Cardiac muscle cell (in vitro differentiated cells and primary cell): ENCODE measurements around the gene ADCY6. TPM values are rescaled to one million over a fixed set of nuclear protein-coding genes. Genes with fewer than 3 reads are reported as not detected.

Experiments used
- DNase-seq, 2 donors: peaks; one replicate each; pipeline versions ENCODE4 v3.0.0 to v3.0.0-alpha.2; 2010 to 2017; ENCODE audit warnings: low read depth in 1 of 2, low spot score in 1 of 2
- H3K27ac ChIP-seq: fragments of 200-600 bp; sonication (generic); 2 replicates; pipeline ENCODE4 v1.5.1; 2016
- H3K27me3 ChIP-seq: fragments of 200-600 bp; sonication (generic); 2 replicates; pipeline ENCODE4 v1.6.0; 2016; ENCODE audit warnings: control low read depth
- H3K36me3 ChIP-seq: fragments of 200-600 bp; sonication (generic); 2 replicates; pipeline ENCODE4 v1.5.1; 2016; ENCODE audit warnings: control low read depth
- H3K4me1 ChIP-seq: fragments of 200-600 bp; sonication (generic); 2 replicates; pipeline ENCODE4 v1.8.1; 2017; ENCODE audit warnings: low read depth, mild to moderate bottlenecking, mixed run types
- H3K4me3 ChIP-seq: fragments of 200-600 bp; sonication (generic); 2 replicates; pipeline ENCODE4 v1.5.1; 2016; ENCODE audit warnings: mild to moderate bottlenecking
- H3K9me3 ChIP-seq: fragments of 200-600 bp; sonication (generic); 2 replicates; pipeline ENCODE4 v1.5.1; 2017; ENCODE audit warnings: low read depth, mild to moderate bottlenecking, control low read depth
- polyA plus RNA-seq: library from polyadenylated mRNA; unstranded; fragments of >200 nt; fragmentation: Nextera tagmentation; extraction: Ambion mirVana; gene quantifications from 2 replicates; pipeline ENCODE4 v1.2.1, GENCODE V29; 2016
- total RNA-seq: library from RNA; depleted of rRNA; stranded (reverse); fragments of >200 nt; gene quantifications from 2 replicates; pipeline ENCODE4 v1.2.3, GENCODE V29; 2016
- TF ChIP-seq, protein P1 (sequence below): IDR thresholded peaks from 2 replicates; pipeline ENCODE4 v1.5.1; 2012; ENCODE audit warnings: low read depth, mild to moderate bottlenecking, low read length

ADCY6 gene
- total and polyA plus RNA-seq, 2 experiments from 2014 or later, result 38.1 to 60.1 TPM

GRCh38 chr12:48828293-48828692 lies 39.4 kb upstream of the ADCY6 start:
- no peak for DNase-seq
- TF ChIP-seq, protein P1, sequence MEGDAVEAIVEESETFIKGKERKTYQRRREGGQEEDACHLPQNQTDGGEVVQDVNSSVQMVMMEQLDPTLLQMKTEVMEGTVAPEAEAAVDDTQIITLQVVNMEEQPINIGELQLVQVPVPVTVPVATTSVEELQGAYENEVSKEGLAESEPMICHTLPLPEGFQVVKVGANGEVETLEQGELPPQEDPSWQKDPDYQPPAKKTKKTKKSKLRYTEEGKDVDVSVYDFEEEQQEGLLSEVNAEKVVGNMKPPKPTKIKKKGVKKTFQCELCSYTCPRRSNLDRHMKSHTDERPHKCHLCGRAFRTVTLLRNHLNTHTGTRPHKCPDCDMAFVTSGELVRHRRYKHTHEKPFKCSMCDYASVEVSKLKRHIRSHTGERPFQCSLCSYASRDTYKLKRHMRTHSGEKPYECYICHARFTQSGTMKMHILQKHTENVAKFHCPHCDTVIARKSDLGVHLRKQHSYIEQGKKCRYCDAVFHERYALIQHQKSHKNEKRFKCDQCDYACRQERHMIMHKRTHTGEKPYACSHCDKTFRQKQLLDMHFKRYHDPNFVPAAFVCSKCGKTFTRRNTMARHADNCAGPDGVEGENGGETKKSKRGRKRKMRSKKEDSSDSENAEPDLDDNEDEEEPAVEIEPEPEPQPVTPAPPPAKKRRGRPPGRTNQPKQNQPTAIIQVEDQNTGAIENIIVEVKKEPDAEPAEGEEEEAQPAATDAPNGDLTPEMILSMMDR, result no peak
- Histone ChIP-seq H3K9me3 (no peaks in the 10 kb centered on the region), H3K4me1 (no peaks in the 10 kb centered on the region), H3K27ac (no peak overlapping the region), H3K4me3 (no peak overlapping the region), H3K36me3 (peaks cover 36% of the 10 kb centered on the region), H3K27me3 (no peaks in the 10 kb centered on the region)

DNA sequence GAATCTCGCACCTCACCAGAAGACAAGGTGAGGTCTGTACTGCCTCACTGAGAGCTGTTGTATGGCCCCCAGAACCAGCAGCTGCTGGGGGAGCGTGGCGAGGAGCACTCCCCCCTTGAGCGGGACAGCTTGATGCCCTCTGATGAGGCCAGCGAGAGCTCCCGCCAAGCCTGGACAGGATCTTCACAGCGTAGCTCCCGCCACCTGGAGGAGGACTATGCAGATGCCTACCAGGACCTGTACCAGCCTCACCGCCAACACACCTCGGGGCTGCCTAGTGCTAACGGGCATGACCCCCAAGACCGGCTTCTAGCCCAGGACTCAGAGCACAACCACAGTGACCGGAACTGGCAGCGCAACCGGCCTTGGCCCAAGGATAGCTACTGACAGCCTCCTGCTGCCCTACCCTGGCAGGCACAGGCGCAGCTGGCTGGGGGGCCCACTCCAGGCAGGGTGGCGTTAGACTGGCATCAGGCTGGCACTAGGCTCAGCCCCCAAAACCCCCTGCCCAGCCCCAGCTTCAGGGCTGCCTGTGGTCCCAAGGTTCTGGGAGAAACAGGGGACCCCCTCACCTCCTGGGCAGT lies 38.7 kb upstream of the ADCY6 start:
- DNase-seq, result no peak
- H3K36me3 ChIP-seq, result peaks cover 31% of the 10 kb centered on the region
- H3K4me3 ChIP-seq, result no peak overlapping the region
- no peaks in the 10 kb centered on the region for H3K9me3 ChIP-seq
- H3K4me1 ChIP-seq, result no peaks in the 10 kb centered on the region
- TF ChIP-seq, protein P1, result no peak
- no peaks in the 10 kb centered on the region for H3K27me3 ChIP-seq
- no peak overlapping the region for H3K27ac ChIP-seq

GRCh38 chr12:48827026-48827425 lies 38.1 kb upstream of the ADCY6 start:
- no peaks in the 10 kb centered on the region for H3K9me3 ChIP-seq
- H3K4me3 ChIP-seq, result no peak overlapping the region
- DNase-seq, result no peak
- TF ChIP-seq, protein P1, result no peak
- H3K27me3 ChIP-seq, result no peaks in the 10 kb centered on the region
- no peaks in the 10 kb centered on the region for H3K4me1 ChIP-seq
- peaks cover 26% of the 10 kb centered on the region for H3K36me3 ChIP-seq
- no peak overlapping the region for H3K27ac ChIP-seq

GRCh38 chr12:48826209-48826855 lies 37.4 kb upstream of the ADCY6 start:
- Histone ChIP-seq H3K9me3 (no peaks in the 10 kb centered on the region), H3K4me3 (no peak overlapping the region), H3K36me3 (peaks cover 20% of the 10 kb centered on the region), H3K27ac (no peak overlapping the region), H3K27me3 (no peaks in the 10 kb centered on the region), H3K4me1 (no peaks in the 10 kb centered on the region)
- TF ChIP-seq, protein P1, result no peak
- DNase-seq, result no peak

GRCh38 chr12:48824905-48825304 lies 36.0 kb upstream of the ADCY6 start:
- no peaks in the 10 kb centered on the region for H3K4me1 ChIP-seq
- no peak overlapping the region for H3K4me3 ChIP-seq
- peaks cover 8% of the 10 kb centered on the region for H3K36me3 ChIP-seq
- H3K27me3 ChIP-seq, result no peaks in the 10 kb centered on the region
- TF ChIP-seq, protein P1, result no peak
- no peak overlapping the region for H3K27ac ChIP-seq
- no peak for DNase-seq
- H3K9me3 ChIP-seq, result no peaks in the 10 kb centered on the region
